Activated CD4-positive, alpha-beta T cell treated with anti-CD3 and anti-CD28 coated beads for 1 hour (primary cell): ENCODE results near the gene CTIF.

Experiments
- DNase-seq: peaks from one replicate; pipeline ENCODE4 v3.0.0-alpha.2; 2020

The CTIF gene

DNA sequence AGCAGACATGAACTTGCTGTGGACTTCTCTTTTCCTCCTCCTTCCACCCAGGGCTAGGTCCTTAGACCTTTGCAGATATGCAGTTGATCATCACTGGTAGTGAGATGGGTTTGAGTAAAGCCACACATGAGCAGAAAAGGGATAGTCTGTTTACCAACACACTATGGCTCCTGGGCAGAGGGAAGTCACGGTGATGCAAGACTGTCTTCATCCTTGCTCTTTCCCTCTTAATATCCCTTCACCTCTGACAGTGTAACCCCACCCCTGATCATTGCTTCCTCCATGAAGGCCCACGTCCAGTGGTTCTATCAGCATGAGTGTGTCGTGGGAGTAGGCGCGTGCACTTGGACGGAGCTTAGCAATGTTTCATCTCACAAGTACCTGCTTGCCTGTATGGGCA is 223.2 kb downstream of the CTIF start:
- no peak for DNase-seq

DNA sequence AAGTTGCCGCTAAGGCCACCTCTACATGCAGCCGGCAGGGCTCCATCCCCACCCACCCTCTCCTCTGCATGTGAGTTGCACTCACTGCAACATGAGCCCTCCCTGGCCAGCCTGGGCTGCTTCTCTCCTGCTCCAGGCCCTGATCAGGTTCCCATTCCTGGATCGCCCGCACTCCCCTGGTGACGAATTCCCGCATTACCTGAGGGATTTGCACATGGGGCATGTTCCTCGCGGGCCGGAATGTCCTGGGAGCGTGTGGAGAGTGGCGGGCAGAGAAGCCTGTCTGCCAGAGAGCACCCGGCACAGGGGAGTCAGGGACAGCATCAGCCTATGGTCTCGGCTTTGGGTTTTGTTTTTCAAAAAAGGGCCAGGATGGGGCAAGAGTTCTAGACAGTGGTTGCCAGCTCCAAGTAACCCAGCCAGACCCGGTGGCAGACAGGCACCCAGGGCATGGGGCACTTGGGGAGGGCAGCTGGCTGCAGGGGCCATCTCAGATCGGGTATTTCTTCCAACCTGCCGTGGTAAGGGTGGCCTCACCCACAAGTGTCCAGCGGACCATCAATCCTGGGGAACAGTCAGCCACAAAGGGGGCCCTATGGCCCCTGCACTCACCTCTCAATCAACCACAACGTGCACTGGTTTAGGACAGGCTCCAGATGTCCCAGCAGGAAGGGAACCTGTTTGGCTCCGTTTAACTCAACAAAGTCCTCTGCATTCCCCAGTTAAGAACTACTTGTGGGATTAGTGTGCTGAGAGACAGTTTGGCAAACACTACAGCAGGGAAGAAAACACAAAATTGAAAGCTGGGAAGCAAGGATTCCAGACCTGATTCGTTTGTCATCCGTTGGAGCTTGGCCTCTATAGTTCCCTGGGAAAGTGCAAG is 224.2 kb downstream of the CTIF start:
- DNase-seq, result no peak

DNA sequence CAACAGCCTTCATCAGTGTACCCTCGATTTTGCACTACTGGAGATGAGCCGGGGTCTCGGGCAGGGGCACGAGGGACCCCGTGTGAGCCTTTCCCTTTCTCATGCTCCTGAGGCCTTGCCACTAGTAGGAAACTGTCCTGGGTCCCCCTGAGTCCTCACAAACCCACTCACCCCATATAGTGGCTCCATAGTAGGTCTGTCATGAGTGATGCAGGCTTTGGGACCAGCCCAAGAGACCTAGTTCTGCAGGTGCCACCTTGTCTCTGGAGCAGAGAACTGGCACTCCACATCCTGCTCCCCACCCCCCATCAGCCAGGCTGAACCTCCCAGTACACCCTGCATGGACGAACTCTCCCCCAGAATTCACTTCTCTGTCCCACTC is 224.9 kb downstream of the CTIF start:
- DNase-seq, result no peak

DNA sequence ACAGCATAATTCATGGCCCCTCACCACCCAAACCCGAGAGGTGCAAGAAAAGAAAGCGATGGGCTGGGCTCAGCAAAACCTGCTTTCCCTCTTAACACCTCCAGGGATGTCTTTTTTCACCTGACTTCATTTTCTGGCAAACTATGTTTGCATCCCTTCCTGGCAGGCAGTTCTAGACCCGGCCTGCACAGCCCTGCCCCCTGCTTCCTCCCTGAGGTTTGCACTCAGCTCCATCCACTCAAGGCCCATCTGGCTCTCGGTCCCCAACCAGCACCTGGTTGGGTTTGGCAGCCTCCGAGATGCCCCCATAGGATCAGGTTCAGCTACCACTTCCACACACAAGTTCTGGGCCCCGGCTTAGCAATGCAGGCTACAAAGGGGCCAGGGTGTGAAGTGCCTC is 226.2 kb downstream of the CTIF start:
- no peak for DNase-seq

DNA sequence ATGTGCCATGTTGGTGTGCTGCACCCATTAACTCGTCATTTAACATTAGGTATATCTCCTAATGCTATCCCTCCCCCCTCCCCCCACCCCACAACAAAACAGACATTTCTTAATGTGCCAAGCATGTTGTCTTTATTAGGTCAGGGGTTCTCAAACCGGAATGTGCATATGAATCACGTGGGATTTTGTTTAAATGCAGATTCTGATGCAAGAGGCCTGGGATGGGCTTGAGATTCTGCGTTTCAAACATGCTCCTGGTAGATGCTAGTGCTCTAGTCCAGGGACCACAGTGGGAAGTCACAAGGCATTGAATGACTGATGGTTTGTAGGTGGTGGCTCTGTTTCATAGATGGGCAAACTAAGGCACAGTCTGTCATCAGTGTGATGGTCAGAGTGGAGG is 227.2 kb downstream of the CTIF start:
- DNase-seq, result no peak

DNA sequence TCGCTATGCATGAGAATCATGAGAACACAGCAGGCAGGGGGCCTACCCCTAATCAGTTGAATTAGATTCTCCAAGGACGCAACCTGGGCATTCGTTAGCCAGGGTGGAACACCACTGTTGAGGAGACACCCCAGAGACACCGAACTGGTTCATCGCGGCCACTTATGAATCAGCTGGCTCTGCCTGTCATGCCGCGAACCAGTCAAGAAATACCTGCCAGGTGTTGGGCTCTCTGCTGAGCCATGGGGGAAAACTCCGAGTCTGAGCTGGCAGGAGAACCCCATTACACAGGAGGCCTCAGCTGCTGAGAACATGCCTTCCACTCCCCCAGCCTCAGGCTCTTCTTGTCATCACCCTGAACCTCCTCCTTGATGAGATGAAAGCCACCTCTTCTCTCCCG is 227.7 kb downstream of the CTIF start:
- no peak for DNase-seq

DNA sequence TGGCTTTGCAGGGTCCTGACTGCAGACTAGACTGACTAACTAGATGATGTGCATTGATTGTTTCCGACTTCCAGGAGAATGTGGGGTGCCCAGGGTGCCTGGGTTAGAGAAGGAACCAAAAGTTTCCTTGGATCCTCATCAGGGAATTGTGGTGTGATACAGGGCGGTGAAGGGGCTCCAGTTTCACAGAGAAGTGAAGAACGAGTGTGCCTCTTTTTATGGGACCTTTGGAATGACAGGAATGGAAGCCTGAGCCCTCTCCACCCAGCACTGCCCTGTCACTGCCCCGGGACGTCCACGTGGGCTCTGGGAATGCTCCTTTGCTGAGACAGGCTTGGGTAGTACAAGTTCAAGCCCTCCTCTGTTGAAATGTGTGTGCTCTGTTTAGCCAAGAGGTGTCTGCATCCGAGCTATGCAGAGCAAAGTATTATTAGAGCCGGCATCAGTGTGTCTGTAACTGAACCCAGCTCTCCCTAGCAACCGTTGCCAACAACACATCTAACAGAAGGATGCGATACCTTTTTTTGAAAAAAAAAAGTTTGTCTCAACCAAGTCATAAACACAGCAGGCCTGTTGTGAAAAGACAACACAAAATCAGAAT is 228.4 kb downstream of the CTIF start:
- no peak for DNase-seq

DNA sequence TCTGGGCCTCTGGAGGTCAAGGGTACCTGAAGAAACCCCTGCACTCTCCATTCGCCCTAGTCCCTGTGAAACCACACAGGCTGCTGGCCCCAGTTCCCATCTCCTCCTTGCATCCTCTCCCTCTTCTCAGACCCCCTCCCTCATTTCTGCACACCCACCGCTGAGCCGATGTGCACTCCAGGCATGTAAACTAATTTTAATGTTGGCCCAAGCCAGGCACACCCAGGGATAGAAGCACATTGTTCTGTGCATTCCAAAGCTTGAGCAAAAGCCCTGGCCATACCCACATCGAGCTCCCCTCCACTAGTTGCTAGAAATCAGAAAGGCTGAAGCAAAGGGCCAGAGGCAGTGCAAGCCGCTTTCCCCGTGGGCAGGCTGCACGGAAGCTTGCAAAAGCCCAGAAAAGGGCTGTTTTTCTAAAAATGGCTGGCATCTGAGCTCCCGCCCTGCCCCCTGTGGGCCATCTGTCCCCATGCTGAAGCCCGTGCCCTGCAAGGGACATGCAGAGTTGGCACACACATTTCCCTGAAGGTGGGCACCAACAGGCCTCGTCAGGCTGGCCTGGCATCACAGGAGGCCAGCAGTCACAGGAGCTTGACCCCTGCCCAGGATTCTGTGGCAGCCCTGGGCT is 230.3 kb downstream of the CTIF start:
- no peak for DNase-seq

DNA sequence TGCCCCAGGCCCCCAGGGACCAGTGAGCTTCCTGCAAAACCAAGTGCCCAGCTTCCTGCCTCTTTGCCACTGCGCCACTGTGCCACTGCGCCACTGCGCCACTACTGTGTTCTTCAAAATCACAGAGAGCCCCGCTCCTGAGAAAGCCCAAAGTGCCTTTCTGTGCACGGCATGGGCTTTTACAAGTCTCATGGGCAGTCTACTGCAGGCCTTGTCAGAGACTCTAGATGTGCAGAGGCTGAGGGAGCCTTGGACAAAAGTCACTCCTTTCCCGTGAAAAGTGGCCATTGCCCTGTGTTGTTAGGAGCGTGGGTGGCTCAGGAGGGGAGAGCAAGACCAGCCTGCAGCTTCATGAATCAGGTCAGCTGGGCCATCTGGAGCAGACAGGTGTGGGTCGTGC is 231.4 kb downstream of the CTIF start:
- DNase-seq, result no peak

DNA sequence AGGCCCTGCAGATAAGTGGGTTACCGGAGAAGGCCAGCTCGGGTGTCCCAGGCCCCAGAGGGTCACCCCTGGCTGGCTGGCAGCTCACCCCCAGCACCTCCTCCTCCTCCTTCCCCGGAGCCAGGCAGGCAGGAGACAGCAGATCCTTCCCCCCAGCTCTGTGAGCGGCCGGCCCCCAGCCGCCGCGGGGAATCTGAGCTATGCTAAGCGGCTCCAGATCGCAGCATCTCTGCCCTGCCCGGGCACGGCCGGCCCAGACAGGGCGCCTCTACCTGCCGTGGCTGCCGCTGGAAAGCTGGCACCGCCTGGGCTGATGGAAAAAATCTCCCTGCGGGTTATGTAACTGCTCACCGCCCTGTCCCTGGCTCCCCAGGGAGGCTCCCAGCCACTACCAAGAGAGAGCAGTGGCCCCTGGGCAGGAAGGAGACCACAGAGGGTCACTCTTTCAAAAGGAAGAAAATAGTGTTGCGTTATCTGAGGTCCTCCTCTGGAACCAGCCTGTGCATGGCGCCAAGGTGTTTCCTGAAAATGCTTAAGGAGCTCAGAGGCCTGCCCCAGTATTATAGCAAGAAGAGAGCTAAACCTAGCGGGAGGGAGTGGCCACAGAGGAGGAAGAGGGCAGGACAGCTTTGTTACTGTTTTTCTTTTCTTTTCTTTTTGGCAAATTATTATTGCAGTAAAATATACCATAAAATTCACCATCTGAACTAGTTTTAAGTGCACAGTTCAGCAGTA is 233.0 kb downstream of the CTIF start:
- DNase-seq, result no peak

DNA sequence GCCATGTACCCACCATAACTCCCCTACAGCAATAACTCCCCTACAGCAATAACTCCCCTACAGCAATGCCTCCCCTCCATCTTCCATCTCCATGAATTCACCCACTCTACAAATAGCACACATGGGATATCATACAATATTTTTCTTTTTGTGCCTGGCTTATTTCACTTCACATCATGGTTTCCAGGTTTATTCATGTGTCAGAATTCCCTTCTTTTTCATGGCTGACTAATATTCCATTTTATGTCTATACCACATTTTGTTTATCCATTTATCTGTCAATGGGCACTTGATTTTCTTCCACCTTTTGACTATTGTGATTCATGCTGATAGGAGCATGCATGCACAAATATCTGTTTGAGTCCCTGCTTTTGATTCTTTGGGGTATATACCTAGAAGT is 233.6 kb downstream of the CTIF start:
- DNase-seq, result no peak

DNA sequence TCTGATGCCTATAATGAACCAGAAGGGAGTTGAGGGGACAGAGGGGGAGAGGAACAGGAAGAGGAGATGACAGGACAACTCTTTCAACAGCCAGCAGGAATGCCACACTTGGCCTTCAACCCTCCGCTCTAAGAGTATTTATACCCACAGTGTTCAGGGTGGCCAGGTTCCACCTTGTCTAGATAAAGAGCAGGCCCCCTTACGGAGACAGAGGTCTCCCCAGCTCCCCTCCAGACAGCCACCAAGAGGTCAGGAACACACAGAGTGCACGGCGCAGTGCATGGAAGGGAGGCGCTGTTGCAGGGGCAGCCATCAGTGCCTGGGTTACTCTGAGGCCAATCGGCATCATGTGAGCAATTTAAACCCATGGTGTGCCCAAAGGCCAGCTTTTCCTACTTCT is 235.0 kb downstream of the CTIF start:
- no peak for DNase-seq

DNA sequence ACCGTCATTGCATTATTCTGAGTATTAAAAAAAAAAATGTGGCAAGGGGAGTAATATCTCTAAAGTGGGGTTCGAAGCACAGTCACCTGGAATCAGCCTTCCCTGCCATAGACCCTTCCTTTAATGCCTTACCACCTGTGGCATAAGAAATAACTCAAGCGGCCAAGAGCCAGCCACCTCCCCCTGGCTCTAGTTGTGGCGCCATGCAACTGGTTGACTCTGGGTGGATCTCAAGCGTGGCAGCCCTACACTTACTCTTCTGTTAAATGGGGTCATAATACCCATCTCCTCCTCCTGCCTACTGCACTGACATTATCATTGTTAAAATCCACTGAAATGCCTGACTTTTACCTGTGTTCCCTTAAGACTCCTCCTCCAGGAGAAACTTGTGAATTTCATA is 236.1 kb downstream of the CTIF start:
- DNase-seq, result no peak

DNA sequence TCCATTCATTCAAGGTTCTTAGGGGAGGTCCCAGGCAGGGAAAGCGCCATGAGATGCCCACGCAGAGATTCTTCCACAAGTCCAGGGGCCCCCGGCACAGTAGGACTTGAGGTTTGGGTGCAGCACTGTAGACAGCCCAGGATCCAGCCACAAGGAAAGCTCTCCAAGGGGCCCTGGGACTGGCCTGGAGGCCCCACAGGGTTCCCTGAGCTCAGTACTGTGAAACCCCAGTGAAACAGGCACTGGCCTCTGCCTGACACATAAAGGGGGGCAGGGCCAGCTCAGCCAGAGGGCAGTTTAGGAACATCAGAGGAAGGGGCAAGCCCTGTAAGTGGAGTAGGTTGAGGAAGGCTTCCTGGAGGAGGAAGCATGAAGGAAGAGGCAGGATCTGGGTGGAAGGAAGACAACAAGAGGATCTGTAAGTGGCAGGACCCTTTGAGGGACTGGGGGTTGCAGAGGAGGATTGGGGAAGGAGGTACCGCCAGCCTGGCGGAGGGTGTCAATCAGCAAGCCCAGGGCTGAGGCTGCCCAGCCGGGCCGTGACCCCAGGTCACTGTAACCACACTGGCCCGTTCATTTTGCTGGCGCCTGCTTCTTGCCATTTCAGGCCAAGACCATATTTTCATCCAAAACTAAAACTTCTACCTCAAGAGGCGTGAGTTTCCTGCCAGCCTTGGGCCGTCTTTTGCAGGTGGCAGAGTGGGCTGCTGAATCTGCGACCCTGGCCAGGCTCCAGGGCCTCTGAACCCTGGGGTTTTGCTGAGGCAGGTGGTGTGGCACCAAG is 236.7 kb downstream of the CTIF start:
- DNase-seq, result no peak

DNA sequence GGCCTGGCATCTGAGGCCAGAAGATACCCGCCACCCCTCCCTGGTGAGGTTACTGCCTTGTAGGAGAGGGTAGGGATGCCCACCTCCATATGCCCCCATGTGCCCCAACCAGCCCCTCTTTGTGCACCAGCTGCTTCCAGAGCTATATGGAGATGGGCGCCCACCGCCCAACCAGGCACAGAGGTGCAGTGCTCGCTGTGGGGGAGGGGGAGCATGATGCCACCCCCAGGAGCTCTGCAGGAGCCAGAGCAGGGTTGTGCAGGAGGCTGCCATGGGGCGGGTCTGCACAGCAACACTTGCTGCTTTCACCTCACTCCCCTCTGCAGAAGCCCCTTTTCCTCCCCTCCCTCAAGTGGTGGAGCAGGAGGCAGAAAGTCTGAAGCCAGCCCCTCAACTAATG is 237.3 kb downstream of the CTIF start:
- DNase-seq, result no peak

DNA sequence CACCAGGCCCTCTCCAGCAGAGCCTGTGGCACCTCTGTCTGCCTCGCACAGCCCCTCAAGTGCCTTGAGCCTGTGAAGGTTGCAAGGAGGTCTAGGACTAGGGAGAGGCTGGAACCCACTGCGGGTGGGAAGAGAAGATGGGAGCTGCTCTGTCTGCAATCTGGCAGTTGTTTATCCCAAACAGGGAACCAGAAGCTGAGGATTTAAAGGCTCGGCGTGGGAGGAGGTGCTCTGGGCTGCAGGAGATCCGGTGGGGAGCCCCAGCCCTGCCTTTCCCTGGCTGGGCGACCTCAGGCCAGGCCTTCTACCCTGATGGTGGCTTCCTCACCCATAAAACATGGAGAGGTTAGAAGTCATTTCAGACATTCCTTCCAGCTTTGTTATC is 237.8 kb downstream of the CTIF start:
- no peak for DNase-seq

DNA sequence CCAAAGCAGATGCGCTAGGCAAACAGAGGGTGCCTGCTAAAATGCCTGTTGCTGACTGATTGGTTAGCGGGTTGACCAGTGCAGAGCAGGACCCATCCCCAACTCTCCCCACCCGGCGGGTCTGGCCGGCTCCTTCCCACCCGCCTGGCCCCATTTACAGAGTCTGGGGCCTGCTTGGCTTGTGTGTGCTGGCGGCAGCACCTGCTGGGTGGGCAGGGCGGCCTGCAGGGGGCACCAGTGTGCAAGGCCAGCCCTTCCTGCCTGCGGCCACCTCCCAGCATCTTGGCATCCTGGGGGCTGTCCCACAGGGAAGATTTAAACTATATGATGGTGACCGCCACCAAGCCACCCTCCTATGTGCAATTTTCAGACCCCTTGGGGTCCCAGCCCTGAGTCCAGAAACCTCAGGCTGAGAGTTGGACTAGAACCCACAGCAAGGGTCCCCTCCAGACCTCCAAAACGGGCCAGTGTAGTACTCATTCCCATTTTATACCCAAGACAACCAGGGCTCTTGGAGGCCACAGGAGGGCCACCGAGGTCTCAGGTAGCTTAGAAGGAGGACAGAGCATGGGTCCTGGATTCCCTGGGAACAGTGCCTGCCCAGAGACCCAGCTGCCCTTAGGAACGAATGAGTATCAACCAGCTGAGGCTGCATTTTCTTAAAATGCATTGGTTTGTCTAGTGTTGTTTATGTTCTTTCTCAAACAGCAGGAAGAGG is 238.4 kb downstream of the CTIF start:
- peak; percentile 50 for DNase-seq

DNA sequence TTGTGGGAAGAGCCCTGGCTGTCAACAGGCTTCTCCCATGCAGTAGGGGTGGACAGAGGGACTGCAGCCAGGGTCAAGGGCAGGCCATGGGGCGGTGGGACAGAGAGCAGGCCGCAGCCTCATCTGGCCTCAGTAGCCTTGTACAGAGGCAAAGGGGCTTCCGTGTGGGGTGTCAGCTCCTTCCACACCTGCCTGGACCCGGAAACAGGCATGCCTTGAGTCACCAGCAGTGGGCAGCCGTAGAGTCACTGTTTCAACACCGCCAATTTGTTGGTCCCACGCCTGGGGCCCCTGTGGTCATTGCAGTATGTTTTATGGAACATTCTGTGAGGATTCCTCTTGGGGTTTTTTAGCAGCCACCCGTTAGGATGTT is 238.9 kb downstream of the CTIF start:
- no peak for DNase-seq

DNA sequence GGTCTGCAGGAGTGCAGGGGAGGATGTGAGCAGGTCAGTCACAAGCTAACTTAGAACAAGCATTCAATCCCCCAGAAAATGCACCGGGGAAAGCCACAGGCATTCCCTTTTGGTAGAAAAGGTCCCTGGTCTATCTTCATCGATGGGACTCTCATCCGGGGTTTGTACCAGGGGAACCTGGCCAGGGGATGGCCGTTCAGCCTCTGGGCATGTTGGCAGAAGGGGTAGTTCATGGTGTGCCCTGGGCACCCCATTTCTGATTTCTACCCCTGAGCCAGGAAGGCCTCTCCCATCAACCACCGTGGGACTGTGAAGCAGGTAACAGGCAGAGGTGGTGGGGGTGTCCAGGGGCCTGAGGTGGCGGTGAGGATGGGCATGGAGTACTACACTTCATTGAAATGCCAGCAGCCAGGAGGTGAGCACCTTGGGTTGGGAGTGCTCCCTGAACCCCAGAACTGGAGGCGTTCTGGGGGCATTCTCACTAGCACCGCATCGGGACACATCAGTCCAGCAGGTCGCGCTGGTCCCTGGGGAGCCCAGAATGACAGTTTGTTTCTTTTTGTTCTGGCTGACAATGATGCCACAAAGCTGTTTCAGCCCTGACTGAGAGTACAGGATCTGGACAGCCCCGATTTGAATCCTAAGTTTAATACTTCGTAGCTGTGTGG is 239.6 kb downstream of the CTIF start:
- DNase-seq, result no peak

DNA sequence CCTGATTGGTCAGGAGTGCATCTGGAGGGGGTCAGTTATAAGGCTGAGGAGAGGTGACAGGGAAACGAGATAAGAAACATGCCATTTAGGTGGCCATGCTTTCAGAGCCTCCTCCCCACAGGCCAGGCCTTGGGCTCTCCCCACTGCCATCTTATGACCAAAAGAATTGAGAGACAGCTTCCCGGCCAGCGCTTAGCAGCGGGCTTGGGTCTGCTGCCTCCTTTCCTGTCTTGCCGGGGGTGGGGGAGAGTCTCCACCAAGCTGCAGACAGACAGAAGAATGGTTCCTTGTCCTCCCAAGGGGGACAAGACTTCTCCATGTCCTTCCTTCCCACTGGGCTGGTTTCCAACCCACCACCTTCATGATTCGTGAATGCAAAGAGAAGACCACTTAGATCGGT is 240.6 kb downstream of the CTIF start:
- DNase-seq, result no peak

DNA sequence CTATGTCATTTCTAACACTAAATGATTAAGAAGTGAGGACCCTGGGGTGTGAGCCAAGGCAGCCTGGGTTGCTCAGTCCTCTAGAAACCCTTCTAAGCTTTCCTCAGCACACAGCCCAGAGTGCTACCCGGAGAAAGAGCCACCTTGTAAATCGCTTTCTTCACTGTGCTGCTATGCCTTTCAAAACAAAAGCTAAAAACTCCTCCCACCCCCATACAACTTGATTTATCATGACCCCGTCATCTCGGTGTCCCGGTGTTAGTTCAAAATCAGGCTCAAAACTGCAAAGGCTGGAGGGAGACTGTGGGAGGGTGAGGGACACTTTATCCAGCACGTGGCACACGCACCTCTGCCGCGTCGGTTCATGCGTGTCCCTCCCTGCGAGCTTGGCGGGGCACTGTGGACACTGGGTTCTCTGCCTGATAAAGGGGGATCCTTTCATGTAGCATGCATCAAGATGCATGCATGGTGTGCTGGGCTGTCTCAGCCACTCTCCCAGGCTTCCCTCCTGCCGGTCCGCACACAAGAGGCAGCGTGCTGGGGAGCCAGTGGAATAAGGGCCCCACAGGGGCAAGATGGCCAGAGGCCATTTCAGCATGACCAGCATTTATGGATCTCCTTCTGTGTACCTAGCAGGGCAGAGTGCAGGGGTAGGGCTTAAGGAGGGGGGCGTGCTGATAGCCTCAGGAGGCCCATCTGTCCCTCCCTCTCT is 241.5 kb downstream of the CTIF start:
- no peak for DNase-seq
